ENCODE results near the gene ST7.

GRCh38 chr7:117238472-117238871 is 285.2 kb downstream of the ST7 start:
- TF ChIP-seq EZH2 (IDR thresholded peaks at IDR 0.05; ENCODE audit: borderline replicate concordance, insufficient read depth, low read length, poor library complexity, severe bottlenecking) (no peak), CTCF (IDR thresholded peaks at IDR 0.05; ENCODE audit: poor library complexity, severe bottlenecking) (no peak)
